D721Med (cell line): Measurements from ENCODE around the gene TRMT5.

Experiments
- DNase-seq: peaks from one replicate; pipeline ENCODE4 v3.0.0; 2011; ENCODE audit warnings: low spot score; ENCODE audit not compliant: insufficient read length
- FAIRE-seq: peaks from 2 replicates; lab custom pipeline; 2011; peaks lifted over from hg19 to GRCh38; lab: Jason Lieb, UNC
- CTCF ChIP-seq: IDR thresholded peaks from 2 replicates; pipeline ENCODE4 v1.5.1; 2012; ENCODE audit warnings: mild to moderate bottlenecking, control low read depth; ENCODE audit not compliant: insufficient read depth; ENCODE audit errors: missing control alignments

Gene TRMT5

DNA sequence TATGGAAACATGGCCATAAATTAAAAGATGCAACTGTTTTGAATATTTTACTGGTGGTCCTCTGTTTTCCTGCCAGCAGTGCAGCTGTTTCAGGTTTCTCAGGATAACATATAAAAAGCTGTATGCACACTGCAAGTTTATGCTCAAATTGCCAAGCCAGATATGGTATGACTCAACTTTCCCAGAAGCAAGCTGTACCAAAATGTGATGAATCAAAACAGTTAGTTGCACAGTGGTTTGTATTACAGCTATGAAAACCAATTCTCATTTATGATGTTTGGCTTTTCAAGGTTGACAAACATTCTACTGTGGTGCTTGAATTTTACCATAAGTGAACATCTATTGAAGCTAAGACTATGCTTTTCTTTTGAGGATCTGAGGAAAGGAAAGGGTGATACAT, 15.5 kb downstream of the TRMT5 start:
- TF ChIP-seq CTCF = no peak
- DNase-seq (no peak), FAIRE-seq (no peak)

DNA sequence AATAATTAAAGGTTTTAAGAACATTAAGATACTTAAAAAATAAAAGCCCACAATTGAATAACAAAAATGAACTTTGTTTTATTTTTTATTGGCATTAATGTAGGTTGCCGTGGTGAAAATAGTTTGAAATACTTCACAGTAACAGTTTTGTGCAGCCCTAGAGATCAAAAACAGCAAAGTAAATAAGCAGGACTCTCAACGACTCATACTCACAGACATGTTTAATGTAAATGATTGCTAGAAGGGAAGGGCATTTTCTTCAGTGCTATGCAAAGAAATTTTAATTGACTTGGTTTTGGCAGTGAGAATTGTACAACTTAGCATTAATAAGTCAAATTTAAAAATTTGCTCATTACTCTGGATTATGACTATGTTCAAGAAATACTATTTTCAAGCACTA, 16.0 kb downstream of the TRMT5 start:
- FAIRE-seq (no peak), DNase-seq (no peak)
- TF ChIP-seq CTCF = no peak

- FAIRE-seq (no peak), DNase-seq (no peak)
- no peak for TF ChIP-seq CTCF
These were observed 17.1 kb downstream of the TRMT5 start for GRCh38 chr14:60963761-60964160.

DNA sequence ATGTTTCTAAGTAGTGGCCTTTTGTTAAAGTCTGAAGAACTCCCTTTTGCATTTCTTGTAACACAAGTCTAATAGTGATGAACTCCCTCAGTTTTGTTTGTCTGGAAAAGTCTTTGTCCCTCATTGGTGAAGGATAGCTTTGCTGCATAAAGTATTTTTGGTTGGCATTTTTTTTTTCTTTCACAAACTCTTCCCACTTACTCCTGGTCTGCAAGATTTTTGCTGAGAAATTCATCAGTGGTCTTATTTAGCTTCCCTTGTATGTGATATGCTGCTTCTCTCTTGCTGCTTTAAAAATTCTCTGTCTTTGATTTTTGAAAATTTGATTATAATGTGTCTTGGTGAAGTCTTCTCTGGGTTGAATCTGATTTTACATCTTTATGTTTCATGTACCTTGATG, 22.7 kb downstream of the TRMT5 start:
- no peak for DNase-seq
- no peak for FAIRE-seq
- TF ChIP-seq CTCF = no peak

- DNase-seq (no peak), FAIRE-seq (no peak)
- no peak for TF ChIP-seq CTCF
These were observed 24.2 kb downstream of the TRMT5 start for GRCh38 chr14:60956632-60957031.

GRCh38 chr14:60956202-60956601, 24.7 kb downstream of the TRMT5 start:
- TF ChIP-seq CTCF = no peak
- FAIRE-seq (no peak), DNase-seq (no peak)

DNA sequence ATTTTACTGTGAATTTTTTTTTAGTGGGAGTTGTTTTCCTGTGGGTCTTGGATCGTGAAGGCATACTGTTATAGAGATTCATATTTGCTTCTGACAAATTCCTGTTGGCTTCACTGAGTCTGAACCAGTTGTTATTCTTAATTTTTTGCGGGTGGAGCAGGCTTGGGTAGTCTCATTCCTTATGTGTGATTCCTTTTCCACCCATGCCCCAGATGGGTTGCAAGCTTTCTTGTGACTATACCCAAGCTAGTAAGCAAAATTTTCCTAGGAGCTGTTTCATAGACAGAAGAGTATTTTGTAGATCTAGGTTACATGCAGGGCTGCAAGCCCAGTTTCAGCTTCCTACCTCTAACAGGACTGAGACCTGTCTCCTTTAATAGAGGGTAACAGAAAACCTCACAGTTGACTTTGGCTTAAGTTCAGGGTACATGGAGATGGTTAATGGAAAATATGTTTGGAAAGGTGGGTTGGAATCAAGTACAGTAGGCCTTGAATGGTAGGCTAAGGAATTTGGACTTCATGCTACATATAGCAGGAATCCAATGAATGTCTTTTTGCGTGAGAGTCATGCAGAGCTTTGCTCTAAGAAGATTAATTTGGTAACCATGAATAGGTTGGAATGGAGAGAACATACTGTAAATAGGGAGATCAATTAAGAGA, 29.0 kb downstream of the TRMT5 start:
- TF ChIP-seq CTCF = no peak
- FAIRE-seq (no peak), DNase-seq (no peak)
